ENCODE results near the gene MSRB3. TPM values are rescaled to one million over a fixed set of nuclear protein-coding genes. Genes with fewer than 3 reads are reported as not detected.

The MSRB3 gene
- total RNA-seq, 1 experiment from 2014 or later: 5.9 TPM

DNA sequence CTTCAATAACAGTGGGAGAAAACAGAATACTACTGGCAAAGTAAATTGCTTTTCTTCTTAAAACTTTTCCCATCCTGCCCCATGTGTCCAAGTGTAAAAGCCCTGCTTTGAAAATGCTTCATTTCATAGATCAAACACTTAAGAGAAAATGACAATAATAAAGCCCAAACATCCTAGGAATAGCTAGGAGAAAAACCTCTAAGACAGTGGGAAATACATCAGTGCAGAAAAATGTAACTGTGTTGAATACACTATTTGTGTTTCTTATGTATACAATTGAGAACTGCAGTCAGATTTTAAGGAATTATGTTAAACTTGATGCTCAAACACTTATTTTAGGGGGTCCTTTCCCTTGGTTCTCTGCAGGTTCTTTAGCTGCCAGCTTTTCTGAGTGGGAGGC lies 181.1 kb downstream of the MSRB3 start:
- ChIA-PET CTCF (no interaction called here), POLR2A (ENCODE audit: unreplicated experiment) (no interaction called here)
- Histone ChIP-seq H2AFZ (ENCODE audit: low read length) (no peak overlapping the region), H3K9ac (ENCODE audit: low read length) (no peak overlapping the region), H4K20me1 (ENCODE audit: low read length) (no peaks in the 10 kb centered on the region), H3K4me1 (ENCODE audit: insufficient read depth, low read length) (no peaks in the 10 kb centered on the region), H3K4me2 (ENCODE audit: low read length) (no peak overlapping the region), H3K36me3 (ENCODE audit: low read depth, low read length) (no peaks in the 10 kb centered on the region), H3K27ac (ENCODE audit: low read length) (no peak overlapping the region), H3K4me3 (ENCODE audit: low read length) (no peak overlapping the region), H3F3A (ENCODE audit: low read length, unreplicated experiment) (no peaks in the 10 kb centered on the region), H3K27me3 (ENCODE audit: low read length) (no peaks in the 10 kb centered on the region), H3K79me2 (ENCODE audit: low read length) (no peaks in the 10 kb centered on the region), H3K9me3 (ENCODE audit: low read length) (no peaks in the 10 kb centered on the region), H3K9me2 (replicated peaks; ENCODE audit: low read length) (no peaks in the 10 kb centered on the region)
- BruUV-seq (replicated peaks): no TSS peak
- no peak for TF ChIP-seq EZH2phosphoT487 (IDR thresholded peaks at IDR 0.05; ENCODE audit: borderline replicate concordance, low read length)
- TF ChIP-seq EZH2 (IDR thresholded peaks at IDR 0.05; ENCODE audit: low read length, unreplicated experiment): no peak
- TF ChIP-seq, protein P1, sequence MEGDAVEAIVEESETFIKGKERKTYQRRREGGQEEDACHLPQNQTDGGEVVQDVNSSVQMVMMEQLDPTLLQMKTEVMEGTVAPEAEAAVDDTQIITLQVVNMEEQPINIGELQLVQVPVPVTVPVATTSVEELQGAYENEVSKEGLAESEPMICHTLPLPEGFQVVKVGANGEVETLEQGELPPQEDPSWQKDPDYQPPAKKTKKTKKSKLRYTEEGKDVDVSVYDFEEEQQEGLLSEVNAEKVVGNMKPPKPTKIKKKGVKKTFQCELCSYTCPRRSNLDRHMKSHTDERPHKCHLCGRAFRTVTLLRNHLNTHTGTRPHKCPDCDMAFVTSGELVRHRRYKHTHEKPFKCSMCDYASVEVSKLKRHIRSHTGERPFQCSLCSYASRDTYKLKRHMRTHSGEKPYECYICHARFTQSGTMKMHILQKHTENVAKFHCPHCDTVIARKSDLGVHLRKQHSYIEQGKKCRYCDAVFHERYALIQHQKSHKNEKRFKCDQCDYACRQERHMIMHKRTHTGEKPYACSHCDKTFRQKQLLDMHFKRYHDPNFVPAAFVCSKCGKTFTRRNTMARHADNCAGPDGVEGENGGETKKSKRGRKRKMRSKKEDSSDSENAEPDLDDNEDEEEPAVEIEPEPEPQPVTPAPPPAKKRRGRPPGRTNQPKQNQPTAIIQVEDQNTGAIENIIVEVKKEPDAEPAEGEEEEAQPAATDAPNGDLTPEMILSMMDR (conservative IDR thresholded peaks at IDR 0.05; ENCODE audit: low read depth, low read length): no peak
- DNase-seq: no peak
- no peak for ATAC-seq
- intact Hi-C loops (cut with micrococcal nuclease): no loop called here

DNA sequence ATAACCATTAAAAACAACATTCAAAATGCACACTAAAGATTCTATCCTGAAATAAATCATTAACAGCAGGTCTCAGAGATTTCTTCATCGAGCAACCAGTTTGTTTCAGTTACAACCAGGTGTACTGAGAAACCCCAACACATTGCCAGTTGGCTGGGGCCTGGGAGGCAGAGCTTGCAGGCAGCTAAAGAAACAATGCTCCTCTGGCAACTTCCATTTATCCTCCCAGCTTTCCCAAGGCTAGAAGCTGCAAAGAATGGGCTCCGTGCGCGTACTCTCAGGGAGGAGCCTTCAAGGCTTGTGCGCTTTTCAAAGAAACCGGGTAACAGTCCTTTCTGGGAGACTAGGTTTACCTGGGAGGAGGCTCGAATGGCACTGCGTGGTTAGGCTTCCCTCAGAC lies 181.6 kb downstream of the MSRB3 start:
- no peak overlapping the region for H3K27ac ChIP-seq (ENCODE audit: low read length)
- H4K20me1 ChIP-seq (ENCODE audit: low read length): no peaks in the 10 kb centered on the region
- H3K79me2 ChIP-seq (ENCODE audit: low read length): no peaks in the 10 kb centered on the region
- H3K27me3 ChIP-seq (ENCODE audit: low read length): no peaks in the 10 kb centered on the region
- no peak overlapping the region for H3K4me3 ChIP-seq (ENCODE audit: low read length)
- ChIA-PET CTCF (no interaction called here), POLR2A (ENCODE audit: unreplicated experiment) (no interaction called here)
- no TSS peak for BruUV-seq (replicated peaks)
- H3K9me3 ChIP-seq (ENCODE audit: low read length): no peaks in the 10 kb centered on the region
- H3K4me2 ChIP-seq (ENCODE audit: low read length): no peak overlapping the region
- no peak overlapping the region for H2AFZ ChIP-seq (ENCODE audit: low read length)
- no peaks in the 10 kb centered on the region for H3K9me2 ChIP-seq (replicated peaks; ENCODE audit: low read length)
- ATAC-seq: no peak
- TF ChIP-seq EZH2phosphoT487 (IDR thresholded peaks at IDR 0.05; ENCODE audit: borderline replicate concordance, low read length) (no peak), EZH2 (IDR thresholded peaks at IDR 0.05; ENCODE audit: low read length, unreplicated experiment) (no peak)
- TF ChIP-seq, protein P1 (conservative IDR thresholded peaks at IDR 0.05; ENCODE audit: low read depth, low read length): no peak
- no peaks in the 10 kb centered on the region for H3K4me1 ChIP-seq (ENCODE audit: insufficient read depth, low read length)
- H3K36me3 ChIP-seq (ENCODE audit: low read depth, low read length): no peaks in the 10 kb centered on the region
- no peak overlapping the region for H3K9ac ChIP-seq (ENCODE audit: low read length)
- intact Hi-C loops (cut with micrococcal nuclease): no loop called here
- DNase-seq: no peak
- H3F3A ChIP-seq (ENCODE audit: low read length, unreplicated experiment): no peaks in the 10 kb centered on the region

DNA sequence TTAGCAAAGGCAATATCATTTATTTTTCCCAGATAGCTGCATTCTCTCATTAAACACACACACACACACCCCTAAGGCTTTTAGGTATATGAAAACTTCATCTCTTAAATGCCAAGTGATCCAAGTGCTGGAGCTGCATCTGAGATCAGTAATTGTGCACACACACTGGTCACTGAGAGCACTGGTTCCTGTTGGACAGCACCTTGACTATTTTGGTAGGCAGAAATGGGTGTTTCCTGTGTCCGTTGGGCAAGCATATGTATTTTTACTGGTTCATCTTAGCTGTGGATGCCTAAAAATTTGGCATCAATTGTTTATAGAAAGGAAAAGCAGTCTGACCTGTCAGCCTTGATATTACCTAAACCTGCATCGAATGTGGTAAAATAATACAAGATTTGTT lies 182.5 kb downstream of the MSRB3 start:
- intact Hi-C loops (cut with micrococcal nuclease): no loop called here
- H3K27ac ChIP-seq (ENCODE audit: low read length): no peak overlapping the region
- TF ChIP-seq EZH2 (IDR thresholded peaks at IDR 0.05; ENCODE audit: low read length, unreplicated experiment) (no peak), EZH2phosphoT487 (IDR thresholded peaks at IDR 0.05; ENCODE audit: borderline replicate concordance, low read length) (no peak)
- TF ChIP-seq, protein P1 (conservative IDR thresholded peaks at IDR 0.05; ENCODE audit: low read depth, low read length): no peak
- H3K4me1 ChIP-seq (ENCODE audit: insufficient read depth, low read length): no peaks in the 10 kb centered on the region
- H3F3A ChIP-seq (ENCODE audit: low read length, unreplicated experiment): no peaks in the 10 kb centered on the region
- no peak overlapping the region for H3K4me2 ChIP-seq (ENCODE audit: low read length)
- H3K79me2 ChIP-seq (ENCODE audit: low read length): no peaks in the 10 kb centered on the region
- no peak overlapping the region for H3K9ac ChIP-seq (ENCODE audit: low read length)
- DNase-seq (no peak), ATAC-seq (no peak)
- no peak overlapping the region for H2AFZ ChIP-seq (ENCODE audit: low read length)
- H3K4me3 ChIP-seq (ENCODE audit: low read length): no peak overlapping the region
- ChIA-PET POLR2A (ENCODE audit: unreplicated experiment) (no interaction called here), CTCF (no interaction called here)
- H3K27me3 ChIP-seq (ENCODE audit: low read length): no peaks in the 10 kb centered on the region
- no peaks in the 10 kb centered on the region for H3K9me3 ChIP-seq (ENCODE audit: low read length)
- H3K36me3 ChIP-seq (ENCODE audit: low read depth, low read length): no peaks in the 10 kb centered on the region
- BruUV-seq (replicated peaks): no TSS peak
- H4K20me1 ChIP-seq (ENCODE audit: low read length): no peaks in the 10 kb centered on the region
- no peaks in the 10 kb centered on the region for H3K9me2 ChIP-seq (replicated peaks; ENCODE audit: low read length)

Measured in PC-3 (cell line).